GM12872 (cell line): Measurements from ENCODE around the gene DOCK8.

ENCODE experiments used
- CTCF ChIP-seq: IDR thresholded peaks from 3 replicates; pipeline ENCODE4 v1.5.1; 2011; ENCODE audit warnings: low read depth, mild to moderate bottlenecking, low read length, moderate library complexity; ENCODE audit not compliant: insufficient read depth

The DOCK8 gene

DNA sequence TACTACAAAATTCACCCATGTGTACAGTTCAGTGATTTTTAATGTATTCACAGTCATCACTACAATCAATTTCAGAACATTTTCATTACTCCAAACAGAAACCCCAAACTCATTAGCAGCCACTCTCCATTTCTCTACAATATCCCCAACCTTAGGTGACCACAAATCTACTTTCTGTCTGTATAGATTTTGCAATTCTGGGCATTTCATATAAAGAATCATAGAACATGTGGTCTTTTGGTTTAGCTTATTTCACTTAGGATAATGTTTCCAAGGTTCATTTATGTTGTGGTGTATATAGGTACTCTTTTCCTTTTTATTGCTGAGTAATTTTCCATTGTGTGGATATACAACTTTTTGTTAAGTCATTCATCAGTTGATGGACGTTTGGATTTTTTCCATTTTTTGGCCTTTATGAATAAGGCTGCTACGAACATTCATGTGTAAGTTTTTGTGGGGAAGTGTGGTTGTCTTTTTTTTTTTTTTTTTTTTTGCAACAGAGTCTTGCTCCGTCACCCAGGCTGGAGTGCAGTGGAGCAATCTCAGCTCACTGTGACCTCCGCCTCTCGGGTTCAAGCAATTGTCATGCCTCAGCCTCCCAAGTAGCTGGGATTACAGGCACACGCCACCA lies 54.5 kb downstream of the DOCK8 start:
- TF ChIP-seq CTCF, result no peak

DNA sequence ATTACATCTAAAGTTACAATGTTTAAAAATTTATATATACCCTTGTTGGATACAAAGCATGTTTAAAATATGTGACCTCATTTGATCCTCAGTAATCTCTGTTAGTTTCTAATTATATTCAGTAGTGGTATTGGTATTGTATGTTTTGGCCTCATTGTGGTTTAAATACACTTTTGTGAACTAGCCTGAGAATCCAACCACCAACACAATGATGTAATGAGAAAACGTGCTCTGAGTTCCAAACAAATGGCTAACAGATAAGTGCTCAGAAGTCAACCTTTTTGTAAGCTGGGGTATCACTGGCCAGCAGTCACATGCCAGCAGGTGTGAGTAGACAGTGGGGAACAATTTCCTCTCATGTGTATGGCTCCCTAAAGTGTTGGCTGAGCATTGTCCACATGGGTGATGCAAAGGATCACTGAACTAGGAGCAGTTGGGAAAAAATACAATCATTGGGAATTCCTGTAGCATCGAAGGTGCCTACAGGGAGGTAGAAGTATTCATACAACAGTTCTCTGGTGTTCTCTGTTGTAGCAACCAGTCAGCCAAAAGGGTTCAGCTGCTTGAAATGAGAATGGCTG lies 56.1 kb downstream of the DOCK8 start:
- TF ChIP-seq CTCF, result no peak

- no peak for TF ChIP-seq CTCF
Measured at GRCh38 chr9:272251-273213, 57.9 kb downstream of the DOCK8 start.

DNA sequence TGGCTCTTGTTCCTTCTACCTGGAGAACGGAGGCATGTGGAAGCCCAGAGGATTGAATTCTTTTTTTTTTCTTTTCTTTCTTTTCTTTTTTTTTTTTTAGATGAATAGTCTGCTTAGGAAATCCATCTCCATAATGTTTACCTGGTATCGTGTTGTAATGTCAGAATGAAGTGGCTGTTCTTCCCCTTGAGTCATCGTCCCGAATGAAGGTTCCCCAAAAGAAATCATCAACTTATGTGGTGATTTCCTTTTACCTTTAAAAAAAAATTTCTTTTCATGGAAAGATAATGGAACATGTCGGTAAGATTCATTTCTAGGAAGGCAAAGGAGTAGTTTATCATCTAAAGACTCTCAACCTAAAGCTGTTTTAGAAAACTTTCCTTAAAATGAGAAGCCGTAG lies 59.7 kb downstream of the DOCK8 start:
- no peak for TF ChIP-seq CTCF

- no peak for TF ChIP-seq CTCF
Measured at GRCh38 chr9:277601-278295, 63.1 kb downstream of the DOCK8 start.

- no peak for TF ChIP-seq CTCF
Measured at GRCh38 chr9:278651-279050, 64.0 kb downstream of the DOCK8 start.

- no peak for TF ChIP-seq CTCF
Measured at GRCh38 chr9:279674-280073, 65.0 kb downstream of the DOCK8 start.
